SJCRH30 (cell line): ENCODE results near the gene PICALM. TPM values are rescaled to one million over a fixed set of nuclear protein-coding genes. Genes with fewer than 3 reads are reported as not detected.
"Not testable (repeated sequence)": the region's sequence is repeated elsewhere in the genome, so short reads cannot be mapped to it uniquely, and the experiment has no call there.

Experiments used
- DNase-seq, 2 experiments: peaks; one replicate each; pipeline ENCODE4 v3.0.0-alpha.2; 2015 to 2020
- H3K27ac ChIP-seq: fragments of 250-450 bp; sonication (Bioruptor Pico); 2 replicates; pipeline ENCODE4 v1.5.1; 2020; ENCODE audit warnings: mild to moderate bottlenecking, moderate library complexity
- H3K27me3 ChIP-seq: fragments of 250-450 bp; sonication (Bioruptor Pico); 2 replicates; pipeline ENCODE4 v1.5.1; 2020; ENCODE audit warnings: mild to moderate bottlenecking, moderate library complexity
- H3K36me3 ChIP-seq: fragments of 250-450 bp; sonication (Bioruptor Pico); 2 replicates; pipeline ENCODE4 v1.5.1; 2020; ENCODE audit warnings: mild to moderate bottlenecking, moderate library complexity
- H3K4me1 ChIP-seq: fragments of 250-450 bp; sonication (Bioruptor Pico); 2 replicates; pipeline ENCODE4 v1.5.1; 2020; ENCODE audit warnings: mild to moderate bottlenecking, moderate library complexity
- H3K4me3 ChIP-seq: fragments of 250-450 bp; sonication (Bioruptor Pico); 2 replicates; pipeline ENCODE4 v1.5.1; 2020; ENCODE audit warnings: mild to moderate bottlenecking, moderate library complexity
- H3K9me3 ChIP-seq: fragments of 250-450 bp; sonication (Bioruptor Pico); replicated peaks from 2 replicates; pipeline ENCODE4 v1.5.1; 2020; ENCODE audit warnings: mild to moderate bottlenecking, moderate library complexity
- total RNA-seq: library from RNA; depleted of rRNA; stranded (reverse); fragments of >200 nt; shearing (Covaris generic); gene quantifications from 2 replicates; pipeline ENCODE4 v1.2.3, GENCODE V29; 2014

Gene PICALM
- total RNA-seq, 1 experiment from 2014 or later, result 242 TPM

DNA sequence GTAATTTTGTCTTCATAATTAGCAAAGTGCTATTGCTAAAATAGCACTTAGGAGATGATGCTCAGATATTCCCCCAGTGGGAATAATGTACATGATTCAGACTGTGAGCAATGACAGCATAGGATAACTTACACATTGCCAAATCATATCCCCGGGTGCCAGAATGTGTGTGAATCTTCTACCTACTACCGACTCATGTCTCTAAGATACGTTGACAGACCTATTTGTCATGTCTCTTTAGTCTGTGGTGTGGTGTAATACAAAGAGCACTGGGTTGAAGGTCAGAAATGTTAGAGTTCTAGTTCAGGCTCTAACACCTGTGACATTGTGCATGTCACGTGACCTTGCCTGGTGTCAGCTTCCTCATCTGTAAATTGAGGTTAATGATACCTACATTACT is 31.0 kb upstream of the PICALM start:
- Histone ChIP-seq H3K4me3 (no peak overlapping the region), H3K27me3 (no peaks in the 10 kb centered on the region), H3K36me3 (no peaks in the 10 kb centered on the region), H3K9me3 (no peaks in the 10 kb centered on the region), H3K4me1 (no peaks in the 10 kb centered on the region), H3K27ac (no peak overlapping the region)
- DNase-seq, result no peak

GRCh38 chr11:86097980-86098379 is 29.1 kb upstream of the PICALM start:
- Histone ChIP-seq H3K4me3 (no peak overlapping the region), H3K4me1 (no peaks in the 10 kb centered on the region), H3K9me3 (no peaks in the 10 kb centered on the region), H3K27me3 (no peaks in the 10 kb centered on the region), H3K27ac (no peak overlapping the region), H3K36me3 (no peaks in the 10 kb centered on the region)
- DNase-seq, result no peak

DNA sequence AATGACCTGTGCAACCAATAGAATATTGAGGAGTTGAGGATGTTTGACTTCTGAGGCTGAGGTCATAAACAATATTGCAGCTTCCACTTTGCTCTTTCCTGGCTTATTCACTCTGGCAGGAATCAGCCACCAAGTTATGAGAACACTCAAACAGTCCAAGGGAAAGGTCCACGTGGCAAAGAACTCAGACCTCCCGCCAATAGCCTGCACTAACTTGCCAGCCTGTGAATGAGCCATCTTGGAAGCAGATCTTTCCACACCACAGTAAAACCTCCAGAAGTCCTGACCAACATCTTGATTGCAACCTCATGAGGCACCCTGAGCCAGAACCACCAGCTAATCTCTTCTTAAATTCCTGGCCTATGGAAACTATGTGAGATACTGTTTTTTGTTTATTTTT is 22.7 kb upstream of the PICALM start:
- Histone ChIP-seq H3K4me3 (no peak overlapping the region), H3K27me3 (no peaks in the 10 kb centered on the region), H3K4me1 (peaks cover 3% of the 10 kb centered on the region; the same call in 1 of the 2 replicates), H3K9me3 (no peaks in the 10 kb centered on the region), H3K27ac (no peak overlapping the region), H3K36me3 (no peaks in the 10 kb centered on the region)
- DNase-seq, result no peak

DNA sequence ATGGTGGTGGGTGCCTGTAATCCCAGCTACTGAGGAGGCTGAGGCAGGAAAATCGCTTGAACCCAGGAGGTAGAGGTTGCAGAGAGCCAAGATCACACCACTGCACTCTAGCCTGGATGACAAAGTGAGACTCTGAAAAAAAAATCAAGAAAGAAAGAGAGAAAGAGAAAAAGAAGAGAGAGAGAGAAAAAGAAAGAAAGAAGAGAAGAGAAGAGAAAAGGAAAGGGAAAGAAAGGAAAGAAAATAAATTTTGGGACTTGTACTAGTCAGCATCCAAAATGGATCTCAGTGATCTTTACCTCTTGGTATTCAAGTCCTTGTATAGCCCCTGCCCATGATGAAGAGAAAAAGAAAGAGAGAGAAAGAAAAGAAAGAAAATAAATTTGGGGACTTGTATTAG is 22.2 kb upstream of the PICALM start:
- H3K36me3 ChIP-seq, result no peaks in the 10 kb centered on the region
- H3K9me3 ChIP-seq, result no peaks in the 10 kb centered on the region
- H3K27me3 ChIP-seq, result no peaks in the 10 kb centered on the region
- peaks cover 3% of the 10 kb centered on the region; the same call in 1 of the 2 replicates for H3K4me1 ChIP-seq
- no peak overlapping the region for H3K4me3 ChIP-seq
- no peak for DNase-seq
- H3K27ac ChIP-seq, result no peak overlapping the region

GRCh38 chr11:86089659-86090058 is 20.8 kb upstream of the PICALM start:
- Histone ChIP-seq H3K9me3 (no peaks in the 10 kb centered on the region), H3K27me3 (no peaks in the 10 kb centered on the region), H3K27ac (no peak overlapping the region), H3K36me3 (no peaks in the 10 kb centered on the region), H3K4me1 (peaks cover 3% of the 10 kb centered on the region; the same call in 1 of the 2 replicates), H3K4me3 (no peak overlapping the region)
- no peak for DNase-seq

DNA sequence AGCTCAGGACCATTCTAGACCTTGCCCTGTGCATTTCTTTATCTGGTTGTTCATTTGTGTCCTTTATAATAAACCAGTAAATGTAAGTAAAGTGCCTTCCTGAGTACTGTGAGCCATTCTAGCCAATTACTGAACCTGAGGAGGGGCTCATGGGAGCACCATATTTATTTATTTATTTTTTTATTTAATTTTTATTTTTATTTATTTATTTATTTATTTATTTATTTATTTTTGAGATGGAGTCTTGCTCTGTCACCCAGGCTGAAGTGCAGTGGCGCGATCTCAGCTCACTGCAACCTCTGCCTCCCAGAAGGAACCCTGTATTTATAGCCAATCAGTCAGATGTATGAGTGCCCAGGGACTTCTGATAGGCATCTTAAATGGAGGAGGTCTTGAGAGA is 18.8 kb upstream of the PICALM start:
- H3K27ac ChIP-seq, H3K27me3 ChIP-seq, H3K4me3 ChIP-seq, DNase-seq, H3K9me3 ChIP-seq, H3K36me3 ChIP-seq, H3K4me1 ChIP-seq: not testable (repeated sequence)

GRCh38 chr11:86087256-86087655 is 18.4 kb upstream of the PICALM start:
- Histone ChIP-seq H3K4me3 (no peak overlapping the region), H3K4me1 (peaks cover 3% of the 10 kb centered on the region; the same call in 1 of the 2 replicates), H3K36me3 (no peaks in the 10 kb centered on the region), H3K27ac (no peak overlapping the region), H3K27me3 (no peaks in the 10 kb centered on the region), H3K9me3 (no peaks in the 10 kb centered on the region)
- DNase-seq, result no peak

- H3K4me3 ChIP-seq, result no peak overlapping the region
- no peaks in the 10 kb centered on the region for H3K27me3 ChIP-seq
- no peaks in the 10 kb centered on the region for H3K36me3 ChIP-seq
- no peaks in the 10 kb centered on the region for H3K4me1 ChIP-seq
- H3K9me3 ChIP-seq, result no peaks in the 10 kb centered on the region
- H3K27ac ChIP-seq, result no peak overlapping the region
- no peak for DNase-seq
Measured at GRCh38 chr11:86081455-86081854, 12.6 kb upstream of the PICALM start.

DNA sequence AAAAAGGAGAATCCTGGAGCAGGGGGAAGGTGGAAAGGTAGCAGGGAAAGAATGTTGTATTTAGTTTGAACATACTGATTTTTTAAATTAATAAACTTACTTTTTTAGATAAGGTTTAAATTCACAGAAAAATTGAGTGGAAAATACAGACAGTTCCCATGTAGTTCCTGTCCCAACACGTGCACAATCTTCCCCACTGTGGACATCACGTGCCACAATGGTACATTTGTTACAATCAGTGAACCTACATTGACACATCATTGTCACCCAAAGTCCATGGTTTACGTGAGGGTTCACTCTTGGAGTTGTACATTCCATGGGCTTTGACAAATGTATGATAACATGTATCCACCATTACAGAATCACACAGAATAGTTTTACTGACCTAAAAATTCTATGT is 10.5 kb upstream of the PICALM start:
- Histone ChIP-seq H3K4me1 (no peaks in the 10 kb centered on the region), H3K27me3 (no peaks in the 10 kb centered on the region), H3K4me3 (no peak overlapping the region), H3K9me3 (no peaks in the 10 kb centered on the region), H3K36me3 (no peaks in the 10 kb centered on the region), H3K27ac (no peak overlapping the region)
- no peak for DNase-seq

GRCh38 chr11:86073948-86074347 is 5.1 kb upstream of the PICALM start:
- H3K27ac ChIP-seq, result no peak overlapping the region
- H3K4me1 ChIP-seq, result peaks cover 10% of the 10 kb centered on the region
- no peaks in the 10 kb centered on the region for H3K27me3 ChIP-seq
- no peak overlapping the region for H3K4me3 ChIP-seq
- no peaks in the 10 kb centered on the region for H3K9me3 ChIP-seq
- no peak for DNase-seq
- H3K36me3 ChIP-seq, result no peaks in the 10 kb centered on the region

DNA sequence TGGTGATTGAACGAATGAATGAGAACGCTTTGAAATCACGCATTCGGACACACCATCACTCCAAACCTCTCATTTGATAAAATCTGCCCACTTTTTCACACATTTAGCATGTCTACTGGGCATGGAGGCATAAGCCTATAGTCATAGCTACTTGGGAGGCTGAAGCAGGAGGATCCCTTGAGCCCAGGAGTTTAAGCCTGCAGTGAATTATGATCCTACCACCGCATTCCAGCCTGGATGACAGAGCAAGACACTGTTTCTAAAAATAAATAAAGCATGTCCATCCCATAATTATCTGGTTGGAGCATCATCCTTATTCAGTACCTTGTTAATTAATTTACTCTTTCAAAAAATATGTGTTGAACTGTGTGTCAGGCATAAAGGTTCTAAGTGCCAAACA is 3.3 kb upstream of the PICALM start:
- no peak overlapping the region for H3K4me3 ChIP-seq
- H3K27me3 ChIP-seq, result no peaks in the 10 kb centered on the region
- no peak for DNase-seq
- no peak overlapping the region for H3K27ac ChIP-seq
- H3K36me3 ChIP-seq, result no peaks in the 10 kb centered on the region
- H3K4me1 ChIP-seq, result peaks cover 10% of the 10 kb centered on the region
- no peaks in the 10 kb centered on the region for H3K9me3 ChIP-seq

DNA sequence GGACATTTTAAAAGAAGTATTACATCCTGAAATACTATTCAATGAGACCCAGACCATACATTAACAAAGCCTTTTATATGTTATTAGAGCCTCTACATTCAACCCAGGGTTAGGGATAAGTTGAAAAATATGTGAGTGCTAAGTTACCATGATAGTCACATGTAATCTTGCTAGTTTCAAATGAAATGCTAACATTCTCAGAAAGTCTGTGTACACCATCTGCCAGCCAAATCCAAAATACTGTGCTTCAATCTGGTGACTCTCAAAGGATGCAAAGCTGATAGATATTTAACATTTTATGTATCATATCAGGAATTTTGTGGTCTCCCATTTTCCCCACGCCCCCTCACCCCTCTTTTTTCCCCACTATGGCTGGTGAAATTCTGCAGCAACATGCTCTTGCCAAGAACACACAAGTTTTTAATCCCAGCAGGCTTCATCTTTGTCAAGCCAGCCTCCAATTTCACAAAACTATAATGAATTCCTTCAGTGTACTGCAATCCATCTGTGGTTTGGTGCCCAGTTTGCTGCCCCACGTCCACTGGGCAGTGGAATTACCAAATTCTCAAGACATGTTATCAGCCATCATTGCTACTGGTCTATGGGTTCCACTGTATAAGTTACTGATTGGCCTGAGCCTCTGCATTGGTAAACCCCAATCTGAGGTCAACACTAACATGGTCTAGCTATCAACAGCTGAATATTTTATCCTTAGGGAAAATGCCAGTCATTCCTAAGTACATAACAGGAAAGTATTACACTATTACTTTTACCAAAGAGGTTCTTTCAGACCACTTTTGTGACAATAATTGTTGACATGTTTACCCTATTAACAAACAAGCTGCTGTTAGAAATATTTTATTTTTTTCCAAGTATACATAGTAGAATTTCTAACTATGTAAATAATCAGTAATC is 1.5 kb upstream of the PICALM start:
- H3K4me1 ChIP-seq, result peaks cover 13% of the 10 kb centered on the region
- peak; percentile 9 to 28 for DNase-seq
- peak overlapping the region; percentile 99 for H3K27ac ChIP-seq
- H3K4me3 ChIP-seq, result peak overlapping the region; percentile 58
- H3K27me3 ChIP-seq, result no peaks in the 10 kb centered on the region
- H3K36me3 ChIP-seq, result no peaks in the 10 kb centered on the region
- no peaks in the 10 kb centered on the region for H3K9me3 ChIP-seq

DNA sequence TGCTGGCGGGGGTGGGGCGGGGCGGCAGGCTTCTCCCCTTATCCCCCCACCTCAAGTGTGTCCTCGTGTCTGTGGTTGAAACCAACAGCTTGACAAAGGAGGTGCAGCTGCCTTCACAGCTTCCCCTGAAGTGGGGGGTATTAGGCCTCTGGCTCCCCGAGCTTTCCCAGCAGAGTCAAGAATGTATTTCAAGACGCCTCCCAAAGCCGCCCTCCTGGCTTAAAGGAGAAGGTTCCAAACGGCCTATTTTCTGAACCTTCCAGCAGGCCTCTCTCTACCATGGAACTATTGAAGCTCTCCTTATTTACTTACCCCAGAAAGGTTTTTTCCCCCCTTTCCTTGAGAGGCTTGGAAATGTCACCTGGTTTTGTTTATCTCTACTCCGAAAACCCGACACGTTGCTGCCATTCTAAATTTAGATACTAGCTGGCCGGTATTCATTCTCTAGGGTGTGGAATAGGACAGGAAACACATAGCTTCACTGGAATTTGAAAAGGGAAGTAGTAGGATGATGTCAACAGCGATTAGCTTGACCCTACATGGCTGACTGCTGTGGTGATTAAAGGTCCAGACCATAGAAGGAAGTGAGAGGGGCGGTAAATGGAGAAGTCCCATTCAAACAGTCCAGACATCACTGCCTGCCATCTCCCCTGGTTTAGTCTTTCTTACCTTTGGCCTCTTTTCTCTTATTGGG is 671 bp upstream of the PICALM start:
- Histone ChIP-seq H3K4me1 (peaks cover 14% of the 10 kb centered on the region), H3K27me3 (no peaks in the 10 kb centered on the region), H3K9me3 (no peaks in the 10 kb centered on the region), H3K36me3 (no peaks in the 10 kb centered on the region), H3K27ac (peak overlapping the region; percentile 99), H3K4me3 (peak overlapping the region; percentile 58)
- peak; percentile 79 to 91 for DNase-seq

DNA sequence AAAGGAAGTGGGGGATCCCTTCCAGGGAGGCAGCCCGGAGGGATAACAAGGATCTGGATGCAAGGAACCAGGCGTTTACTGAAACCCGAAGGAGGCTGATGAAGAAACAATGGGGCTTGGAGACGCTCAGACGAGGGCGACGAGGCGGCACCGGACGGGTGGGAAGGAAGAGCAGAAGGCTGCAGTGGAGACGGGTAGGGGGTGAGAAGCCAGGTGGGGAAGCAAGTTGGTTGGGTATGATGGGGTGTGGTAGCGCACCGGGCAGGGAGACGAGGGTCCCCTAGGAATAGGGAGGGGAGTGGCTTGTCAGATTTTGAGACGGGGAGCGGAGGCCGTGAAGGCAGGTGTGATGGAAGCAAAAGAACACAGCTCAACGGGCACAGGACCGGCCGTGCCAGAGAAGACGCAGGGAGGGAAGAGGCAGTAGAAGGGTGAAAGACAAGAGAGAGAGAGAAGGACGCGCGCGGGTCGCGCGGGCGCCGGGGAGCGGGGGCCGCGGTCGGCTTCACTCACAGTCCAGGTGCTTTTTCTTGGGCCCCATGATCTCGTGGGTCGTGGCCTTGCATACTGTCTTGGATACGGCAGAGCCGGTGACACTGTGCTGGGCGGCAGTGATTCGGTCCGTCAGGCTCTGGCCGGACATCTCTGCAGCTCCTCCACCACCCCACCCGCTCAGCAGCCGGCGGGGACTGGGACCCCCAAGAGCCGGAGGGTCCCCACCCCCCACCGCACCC is 579 bp downstream of the PICALM start:
- Histone ChIP-seq H3K36me3 (no peaks in the 10 kb centered on the region; the same call in 1 of the 2 replicates), H3K27ac (peak overlapping the region; percentile 99), H3K4me1 (peaks cover 24% of the 10 kb centered on the region), H3K4me3 (peak overlapping the region; percentile 74), H3K27me3 (no peaks in the 10 kb centered on the region), H3K9me3 (no peaks in the 10 kb centered on the region)
- DNase-seq, result peak; percentile 64 to 73

DNA sequence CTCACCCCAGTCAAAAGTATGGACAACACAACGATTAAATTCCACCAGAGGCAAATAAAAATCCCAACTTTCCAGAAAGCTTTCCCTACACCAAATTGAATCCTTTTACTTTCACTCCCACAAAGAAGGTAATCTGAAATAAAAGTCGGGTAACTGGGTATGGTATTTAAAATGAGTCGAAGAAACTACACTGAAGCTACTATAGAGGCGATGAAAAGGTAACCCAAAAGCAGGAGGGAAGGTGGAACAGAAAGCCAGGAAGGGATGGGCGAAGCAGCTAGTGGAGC is 1.1 kb downstream of the PICALM start:
- peak overlapping the region; percentile 74 for H3K4me3 ChIP-seq
- no peaks in the 10 kb centered on the region for H3K9me3 ChIP-seq
- DNase-seq, result no peak
- H3K27me3 ChIP-seq, result no peaks in the 10 kb centered on the region
- peaks cover 29% of the 10 kb centered on the region for H3K4me1 ChIP-seq
- no peaks in the 10 kb centered on the region; the same call in 1 of the 2 replicates for H3K36me3 ChIP-seq
- peak overlapping the region; percentile 99 for H3K27ac ChIP-seq
